Stimulated activated CD8-positive, alpha-beta memory T cell treated with anti-CD3 and anti-CD28 coated beads, Interleukin-15, amount 100 ng/mL, for 4 hours (primary cell): Measurements from ENCODE around the gene DIP2C.

Source experiments
- DNase-seq, 2 donors: peaks; one replicate each; pipeline ENCODE4 v3.0.0-alpha.2; 2020; ENCODE audit warnings: low read depth in 2 of 2

DIP2C gene

DNA sequence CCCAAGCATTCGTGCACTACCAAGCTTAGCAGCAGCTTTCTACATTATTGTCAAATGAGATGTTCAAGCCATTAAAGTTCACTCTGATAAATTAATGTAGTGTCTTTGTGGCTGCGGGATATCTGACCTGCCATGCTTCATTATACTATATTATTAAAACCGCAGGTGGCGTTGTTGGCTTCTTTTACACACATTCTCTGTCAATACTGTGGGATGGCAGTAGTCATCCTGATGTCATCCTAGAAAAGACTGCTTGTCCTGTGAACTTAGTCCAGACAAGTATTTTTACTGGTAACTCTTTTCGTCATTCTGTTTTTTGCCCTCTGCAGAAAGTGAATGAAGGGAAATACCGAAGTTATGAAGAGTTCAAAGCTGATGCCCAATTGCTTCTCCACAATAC is 450.4 kb downstream of the DIP2C start:
- DNase-seq: no peak

DNA sequence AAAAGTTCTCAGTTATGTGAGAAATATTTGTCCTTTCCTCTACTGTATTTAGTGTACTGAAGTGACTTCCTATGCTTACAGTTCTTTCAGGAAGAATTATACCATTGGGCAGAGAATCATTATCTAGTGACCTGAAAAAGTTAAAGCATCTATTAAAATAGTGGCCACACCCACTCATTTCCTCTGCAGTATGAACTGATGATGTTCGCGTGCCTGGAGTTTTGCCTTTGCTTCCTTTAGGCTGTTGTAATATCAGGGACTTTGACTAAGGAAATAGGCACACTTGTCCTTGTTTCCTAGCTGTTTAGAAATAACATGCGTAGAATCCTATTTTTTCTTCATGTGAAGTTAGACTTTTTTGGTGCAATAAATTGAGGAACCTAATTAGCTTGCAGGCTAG is 453.6 kb downstream of the DIP2C start:
- DNase-seq: no peak

GRCh38 chr10:234708-235406 is 454.6 kb downstream of the DIP2C start:
- DNase-seq: no peak

- no peak for DNase-seq
Observed at GRCh38 chr10:232878-233277, 456.6 kb downstream of the DIP2C start.

DNA sequence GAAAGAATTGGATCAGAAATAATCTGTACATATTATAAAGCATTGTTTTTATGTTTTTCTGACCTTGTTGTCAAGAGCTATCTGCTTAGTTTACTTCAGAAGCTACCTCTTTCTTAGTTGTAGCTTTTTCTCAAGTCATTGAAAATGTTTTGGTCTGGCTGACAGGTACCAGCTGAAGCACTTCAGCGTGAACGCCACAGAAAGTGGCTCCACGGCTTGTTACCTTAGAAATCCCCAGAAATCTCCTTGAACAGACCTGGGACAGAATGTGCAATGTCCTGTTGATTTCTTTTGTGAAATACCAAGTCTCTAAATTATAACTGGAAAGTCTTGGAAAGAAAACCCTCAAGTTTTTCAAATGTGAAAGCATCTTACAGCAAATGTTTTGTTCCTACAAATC is 457.4 kb downstream of the DIP2C start:
- no peak for DNase-seq

DNA sequence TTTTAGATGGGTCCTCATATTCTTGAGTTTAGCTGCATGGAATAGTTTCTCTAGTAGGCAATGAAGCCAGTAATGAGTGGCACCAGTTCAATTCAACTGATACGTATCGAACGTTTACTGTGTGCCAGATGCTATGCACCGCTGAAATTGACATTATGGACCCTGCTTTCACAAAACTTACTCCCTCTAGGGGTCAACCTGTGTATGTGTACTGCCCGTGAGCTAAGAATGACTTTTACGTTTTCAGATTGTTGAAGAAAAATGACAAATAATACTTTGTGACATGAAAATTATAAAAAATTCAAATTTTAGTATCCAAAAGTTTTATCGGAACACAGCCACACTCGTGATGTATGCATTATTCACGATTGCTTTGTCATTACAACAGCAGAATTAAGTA is 458.7 kb downstream of the DIP2C start:
- DNase-seq: no peak

- no peak for DNase-seq
Observed at GRCh38 chr10:228366-228765, 461.1 kb downstream of the DIP2C start.

DNA sequence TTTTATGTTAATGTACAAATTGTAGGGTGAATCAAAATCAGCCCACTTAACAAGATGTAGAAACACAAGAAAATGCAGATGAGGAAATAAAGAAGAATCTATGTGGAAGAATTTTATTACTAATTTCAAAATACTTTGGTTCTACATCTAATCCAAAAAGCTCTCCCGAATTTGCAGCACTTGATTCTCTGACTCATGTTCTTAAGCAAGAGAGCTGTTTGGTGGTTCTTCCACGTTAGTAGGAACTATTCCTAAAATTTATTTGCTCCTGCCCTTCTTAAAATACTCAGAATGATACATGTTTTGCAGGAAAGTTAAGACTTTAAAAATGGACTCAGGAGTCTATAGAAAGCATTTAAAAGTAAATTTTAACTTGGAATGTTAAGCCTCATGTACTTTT is 462.5 kb downstream of the DIP2C start:
- DNase-seq: no peak

DNA sequence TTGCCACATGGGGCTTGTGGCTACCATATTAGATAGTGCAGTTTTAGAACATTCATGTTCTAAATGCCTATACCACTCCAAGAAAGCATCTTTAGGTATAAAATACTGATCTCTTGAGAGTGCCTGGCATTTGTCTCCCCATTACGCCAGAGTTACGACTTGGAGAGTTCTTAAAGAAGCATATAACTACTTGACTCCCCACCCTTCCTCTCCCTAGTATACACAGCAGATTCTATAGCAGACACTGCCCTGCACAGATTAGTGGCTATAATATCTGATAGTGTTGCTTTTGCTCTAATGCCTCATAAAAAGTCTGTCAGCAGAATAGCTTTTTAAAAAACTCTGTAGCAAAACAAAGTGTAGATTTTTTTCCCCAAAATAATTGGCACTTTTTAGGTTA is 463.4 kb downstream of the DIP2C start:
- no peak for DNase-seq

- DNase-seq: no peak
Observed at GRCh38 chr10:224571-224970, 464.9 kb downstream of the DIP2C start.
